ENCODE measurements around the gene DCST2.

DNA sequence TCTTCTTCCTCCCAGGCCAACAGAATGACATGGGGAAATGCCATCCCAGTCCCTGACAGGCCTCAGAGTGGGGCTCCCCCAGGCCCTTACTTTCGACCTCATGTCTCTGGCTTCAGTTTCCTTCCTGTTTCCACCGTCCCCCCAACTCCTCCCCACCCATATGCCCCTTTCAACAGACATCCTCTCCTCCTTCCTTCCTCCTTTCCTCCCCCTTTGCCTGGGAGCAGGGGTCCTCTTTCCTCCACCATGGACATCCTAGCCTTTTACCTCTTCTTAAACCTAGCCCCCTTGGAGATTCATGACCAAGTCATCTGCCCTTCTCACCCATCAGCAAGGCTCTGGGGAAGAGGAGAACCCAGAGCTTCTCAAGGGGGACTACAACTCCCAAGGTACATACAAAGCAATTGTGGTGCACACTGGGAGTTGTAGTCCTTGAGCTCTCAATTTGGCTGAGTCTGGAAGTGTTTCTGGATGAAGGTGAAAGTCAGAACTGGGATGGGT is 26.9 kb downstream of the DCST2 start:
- peak; percentile 43; the same call in 1 of the 2 replicates for TF ChIP-seq POLR2AphosphoS5 (IDR thresholded peaks at IDR 0.05; ENCODE audit: low read depth)
- TF ChIP-seq, protein P1, sequence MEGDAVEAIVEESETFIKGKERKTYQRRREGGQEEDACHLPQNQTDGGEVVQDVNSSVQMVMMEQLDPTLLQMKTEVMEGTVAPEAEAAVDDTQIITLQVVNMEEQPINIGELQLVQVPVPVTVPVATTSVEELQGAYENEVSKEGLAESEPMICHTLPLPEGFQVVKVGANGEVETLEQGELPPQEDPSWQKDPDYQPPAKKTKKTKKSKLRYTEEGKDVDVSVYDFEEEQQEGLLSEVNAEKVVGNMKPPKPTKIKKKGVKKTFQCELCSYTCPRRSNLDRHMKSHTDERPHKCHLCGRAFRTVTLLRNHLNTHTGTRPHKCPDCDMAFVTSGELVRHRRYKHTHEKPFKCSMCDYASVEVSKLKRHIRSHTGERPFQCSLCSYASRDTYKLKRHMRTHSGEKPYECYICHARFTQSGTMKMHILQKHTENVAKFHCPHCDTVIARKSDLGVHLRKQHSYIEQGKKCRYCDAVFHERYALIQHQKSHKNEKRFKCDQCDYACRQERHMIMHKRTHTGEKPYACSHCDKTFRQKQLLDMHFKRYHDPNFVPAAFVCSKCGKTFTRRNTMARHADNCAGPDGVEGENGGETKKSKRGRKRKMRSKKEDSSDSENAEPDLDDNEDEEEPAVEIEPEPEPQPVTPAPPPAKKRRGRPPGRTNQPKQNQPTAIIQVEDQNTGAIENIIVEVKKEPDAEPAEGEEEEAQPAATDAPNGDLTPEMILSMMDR (IDR thresholded peaks at IDR 0.05; ENCODE audit: insufficient read depth, low read length) = no peak
